Left lung (tissue), 10 donors: ENCODE results near the gene PPP1R12B. TPM values are rescaled to one million over a fixed set of nuclear protein-coding genes. Genes with fewer than 3 reads are reported as not detected.
"Not testable (repeated sequence)": the region's sequence is repeated elsewhere in the genome, so short reads cannot be mapped to it uniquely, and the experiment has no call there.

Experiments used
- ATAC-seq: fragments of 200-7000 bp; cut with Tn5 transposase; one replicate; pipeline ENCODE4 v1.9.1; 2020; ENCODE audit warnings: moderate library complexity
- DNase-seq, 4 donors: peaks; one replicate each; pipeline ENCODE4 v3.0.0-alpha.2; 2013 to 2020
- H3K27ac ChIP-seq, 2 donors: fragments of 200-600 bp; sonication (generic) in 1 of 2; one replicate each; pipeline versions ENCODE4 v1.5.0 to v1.8.0; 2020 to 2021
- H3K27me3 ChIP-seq, 2 donors: fragments of 200-600 bp; sonication (generic) in 1 of 2; one replicate each; pipeline versions ENCODE4 v1.5.0 to v1.8.0; 2020 to 2021
- H3K36me3 ChIP-seq, 2 donors: fragments of 200-600 bp; sonication (generic) in 1 of 2; one replicate each; pipeline versions ENCODE4 v1.5.0 to v1.8.0; 2020 to 2021
- H3K4me1 ChIP-seq, 2 donors: fragments of 200-600 bp; one replicate each; pipeline ENCODE4 v1.8.0; 2021
- H3K4me3 ChIP-seq, 2 donors: fragments of 200-600 bp; sonication (generic) in 1 of 2; one replicate each; pipeline versions ENCODE4 v1.5.0 to v1.8.0; 2020 to 2021; ENCODE audit warnings: mild to moderate bottlenecking in 1 of 2
- H3K9me3 ChIP-seq, 2 donors: fragments of 200-600 bp; sonication (generic) in 1 of 2; one replicate each; pipeline versions ENCODE4 v1.5.0 to v1.8.0; 2020 to 2021
- CTCF ChIP-seq, 2 donors: fragments of 200-600 bp; sonication (generic) in 1 of 2; IDR thresholded peaks; one replicate each; pipeline versions ENCODE4 v1.5.0 to v1.8.0; 2021; ENCODE audit warnings: antibody characterized with exemption in 2 of 2
- intact Hi-C, 2 donors: fragments of 100-400 bp; cut with DNase I; formaldehyde crosslinking; loops; one replicate each; pipeline versions ENCODE4 v1.11.2 to v1.14.2; 2022
- polyA plus RNA-seq, 6 donors: library from polyadenylated mRNA; unstranded; fragments of 120-200 nt; gene quantifications; one replicate each; pipeline ENCODE4 v1.2.1, GENCODE V29; 2013; ENCODE audit not compliant: insufficient read length in 6 of 6
- total RNA-seq, 2 donors: library from RNA; stranded (reverse); fragmentation: NEBNext Ultra II Directional; extraction: Animal tissue kit (Norgen Biotek cat#: 25700); gene quantifications; one replicate each; pipeline ENCODE4 v1.2.1, GENCODE V29; 2021
- donor health status: DM: no; HTN: yes; CAD: no.
- donor health status: DM: no; HTN: no; CAD: no.

PPP1R12B gene
- total and polyA plus RNA-seq, 8 donors: 25.8 to 45.9 (median 30.8) TPM

GRCh38 chr1:202605515-202605914, 257.0 kb downstream of the PPP1R12B start:
- DNase-seq (no peak), ATAC-seq (no peak)
- H3K27me3 ChIP-seq: peaks cover 0 to 62% of the 10 kb centered on the region in 2 donors
- H3K4me3 ChIP-seq: no peak overlapping the region
- intact Hi-C loops: loop anchor here in 1 of 2 donors (10.0 kb wide), 1 partner anchor 141 kb away; no protein-coding TSS in a partner anchor
- H3K27ac ChIP-seq: no peak overlapping the region
- peaks cover 0 to 2% of the 10 kb centered on the region in 2 donors for H3K9me3 ChIP-seq
- no peaks in the 10 kb centered on the region for H3K36me3 ChIP-seq
- no peak for TF ChIP-seq CTCF (IDR thresholded peaks at IDR 0.05)
- no peaks in the 10 kb centered on the region for H3K4me1 ChIP-seq

- DNase-seq, ATAC-seq, intact Hi-C loops, H3K36me3 ChIP-seq, H3K27ac ChIP-seq, H3K4me3 ChIP-seq, H3K9me3 ChIP-seq: not testable (repeated sequence)
- Histone ChIP-seq H3K27me3 (peaks cover 0 to 54% of the 10 kb centered on the region in 2 donors), H3K4me1 (peaks cover 13 to 33% of the 10 kb centered on the region in 2 donors)
These were observed 263.5 kb downstream of the PPP1R12B start for GRCh38 chr1:202612036-202612435.

GRCh38 chr1:202613571-202613970, 265.1 kb downstream of the PPP1R12B start:
- no peak for DNase-seq
- no peak for TF ChIP-seq CTCF (IDR thresholded peaks at IDR 0.05)

GRCh38 chr1:202614363-202615207, 266.1 kb downstream of the PPP1R12B start:
- ATAC-seq: peak; percentile 70
- Histone ChIP-seq H3K27me3 (peaks cover 0 to 73% of the 10 kb centered on the region in 2 donors), H3K4me1 (peaks cover 13 to 34% of the 10 kb centered on the region in 2 donors)
- H3K4me3 ChIP-seq, H3K36me3 ChIP-seq, intact Hi-C loops, H3K9me3 ChIP-seq, DNase-seq, H3K27ac ChIP-seq: not testable (repeated sequence)

More at GRCh38 chr1:202613571-202613970, 265.1 kb downstream of the PPP1R12B start:
- H3K4me3 ChIP-seq: no peak overlapping the region
- H3K4me1 ChIP-seq: peaks cover 13 to 34% of the 10 kb centered on the region in 2 donors
- peaks cover 0 to 63% of the 10 kb centered on the region in 2 donors for H3K27me3 ChIP-seq
- intact Hi-C loops: no loop called here
- no peaks in the 10 kb centered on the region for H3K36me3 ChIP-seq
- peaks cover 0 to 2% of the 10 kb centered on the region in 2 donors for H3K9me3 ChIP-seq
- ATAC-seq: no peak
- H3K27ac ChIP-seq: no peak overlapping the region

GRCh38 chr1:202615208-202615500, 266.7 kb downstream of the PPP1R12B start:
- intact Hi-C loops, H3K9me3 ChIP-seq, ATAC-seq, H3K27ac ChIP-seq, DNase-seq, H3K36me3 ChIP-seq, H3K4me3 ChIP-seq: not testable (repeated sequence)
- Histone ChIP-seq H3K27me3 (peaks cover 0 to 79% of the 10 kb centered on the region in 2 donors), H3K4me1 (peaks cover 13 to 34% of the 10 kb centered on the region in 2 donors)

- Histone ChIP-seq H3K36me3 (no peaks in the 10 kb centered on the region), H3K4me3 (no peak overlapping the region), H3K9me3 (no peaks in the 10 kb centered on the region), H3K27me3 (peaks cover 0 to 84% of the 10 kb centered on the region in 2 donors), H3K4me1 (peaks cover 13 to 34% of the 10 kb centered on the region in 2 donors), H3K27ac (no peak overlapping the region)
- DNase-seq: peak in 2 of 4 donors; percentile 23 to 56
- TF ChIP-seq CTCF (IDR thresholded peaks at IDR 0.05): no peak
- ATAC-seq: peak; percentile 51
- intact Hi-C loops: no loop called here
These were observed 267.2 kb downstream of the PPP1R12B start for GRCh38 chr1:202615501-202616354.
